ENCODE data around the gene KDM6A. TPM values are rescaled to one million over a fixed set of nuclear protein-coding genes. Genes with fewer than 3 reads are reported as not detected.

Gene KDM6A
- polyA plus RNA-seq, 1 donor (not counting 4 experiments of a cell fraction or from before 2014, with no cell fraction given): 64.2 TPM

DNA sequence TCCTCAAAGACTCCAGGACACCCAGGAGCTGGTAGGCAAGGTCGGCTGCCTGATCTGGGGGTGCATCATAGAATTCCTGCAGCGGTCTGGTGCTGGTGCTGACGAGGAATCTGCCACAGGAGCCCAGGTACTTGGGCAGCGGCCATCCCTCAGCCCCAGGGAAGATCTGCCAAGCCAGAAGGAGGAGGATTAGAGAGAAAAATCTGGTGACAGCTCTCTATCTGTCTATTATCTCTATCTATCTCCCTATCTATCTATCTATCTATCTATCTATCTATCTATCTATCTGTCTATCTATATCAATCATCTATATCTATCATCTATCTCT lies 281.0 kb downstream of the KDM6A start:
- dilution Hi-C loops (cut with MboI; ENCODE audit: extremely low pct_ligation_motif_present, low sequenced_read_pairs): no loop called here
- Histone ChIP-seq H3K27ac (ENCODE audit: control insufficient read depth, insufficient read depth, low read length) (no peak overlapping the region), H3K27me3 (ENCODE audit: control insufficient read depth, extremely low read depth, insufficient read depth, low read length) (peaks cover 11% of the 10 kb centered on the region), H3K9me1 (ENCODE audit: control insufficient read depth, extremely low read depth, insufficient read depth, low read length) (no peaks in the 10 kb centered on the region), H3K4me1 (ENCODE audit: control insufficient read depth, extremely low read depth, insufficient read depth, low read length) (no peaks in the 10 kb centered on the region), H3K4me2 (ENCODE audit: control insufficient read depth, extremely low read depth, insufficient read depth, low read depth, low read length) (no peak overlapping the region), H4K20me1 (ENCODE audit: control insufficient read depth, extremely low read depth, insufficient read depth, low read length) (no peaks in the 10 kb centered on the region), H3K9ac (ENCODE audit: control insufficient read depth, extremely low read depth, insufficient read depth, low read length) (no peak overlapping the region), H3K36me3 (ENCODE audit: control insufficient read depth in 2 of 2, extremely low read depth in 1 of 2, insufficient read depth in 2 of 2, low read length in 2 of 2) (no peaks in the 10 kb centered on the region), H3K79me2 (ENCODE audit: control insufficient read depth, insufficient read depth, low read length) (no peaks in the 10 kb centered on the region), H2AFZ (ENCODE audit: control insufficient read depth, low read length) (no peak overlapping the region), H3K9me3 (ENCODE audit: control insufficient read depth, low read depth, low read length) (no peaks in the 10 kb centered on the region), H3K4me3 (ENCODE audit: control insufficient read depth in 2 of 3, extremely low read depth in 1 of 3, insufficient read depth in 2 of 3, low read depth in 1 of 3, low read length in 3 of 3) (no peak overlapping the region)
- no peak for DNase-seq (ENCODE audit: low read depth, low spot score)
- TF ChIP-seq, protein P1, sequence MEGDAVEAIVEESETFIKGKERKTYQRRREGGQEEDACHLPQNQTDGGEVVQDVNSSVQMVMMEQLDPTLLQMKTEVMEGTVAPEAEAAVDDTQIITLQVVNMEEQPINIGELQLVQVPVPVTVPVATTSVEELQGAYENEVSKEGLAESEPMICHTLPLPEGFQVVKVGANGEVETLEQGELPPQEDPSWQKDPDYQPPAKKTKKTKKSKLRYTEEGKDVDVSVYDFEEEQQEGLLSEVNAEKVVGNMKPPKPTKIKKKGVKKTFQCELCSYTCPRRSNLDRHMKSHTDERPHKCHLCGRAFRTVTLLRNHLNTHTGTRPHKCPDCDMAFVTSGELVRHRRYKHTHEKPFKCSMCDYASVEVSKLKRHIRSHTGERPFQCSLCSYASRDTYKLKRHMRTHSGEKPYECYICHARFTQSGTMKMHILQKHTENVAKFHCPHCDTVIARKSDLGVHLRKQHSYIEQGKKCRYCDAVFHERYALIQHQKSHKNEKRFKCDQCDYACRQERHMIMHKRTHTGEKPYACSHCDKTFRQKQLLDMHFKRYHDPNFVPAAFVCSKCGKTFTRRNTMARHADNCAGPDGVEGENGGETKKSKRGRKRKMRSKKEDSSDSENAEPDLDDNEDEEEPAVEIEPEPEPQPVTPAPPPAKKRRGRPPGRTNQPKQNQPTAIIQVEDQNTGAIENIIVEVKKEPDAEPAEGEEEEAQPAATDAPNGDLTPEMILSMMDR (optimal IDR thresholded peaks at IDR 0.05 in 1 of 3, IDR thresholded peaks at IDR 0.05 in 1 of 3, conservative IDR thresholded peaks at IDR 0.05 in 1 of 3; ENCODE audit: extremely low read depth in 1 of 3, insufficient read depth in 2 of 3, low read length in 3 of 3): no peak
- TF ChIP-seq EZH2 (IDR thresholded peaks at IDR 0.05; ENCODE audit: low read length): no peak
- FAIRE-seq: no peak

DNA sequence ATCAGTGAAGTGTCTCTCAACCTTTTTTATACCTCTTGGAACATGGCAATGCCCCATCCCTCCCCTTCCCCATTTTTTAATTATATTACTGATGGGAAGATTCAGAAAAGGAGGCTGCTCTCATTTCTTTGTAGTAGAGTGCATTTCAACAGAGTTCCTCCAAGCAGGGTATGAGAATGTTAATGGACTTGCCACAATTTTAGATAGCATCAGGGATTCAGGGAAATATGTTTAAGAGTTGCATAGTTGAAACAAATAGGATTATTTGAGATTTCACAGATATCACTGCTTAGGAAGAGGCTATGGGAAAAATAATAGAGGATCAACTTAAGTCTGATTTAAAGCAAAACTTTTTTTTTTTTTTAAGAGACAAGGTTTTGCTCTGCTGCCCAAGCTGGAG lies 281.5 kb downstream of the KDM6A start:
- no peak overlapping the region for H3K4me2 ChIP-seq (ENCODE audit: control insufficient read depth, extremely low read depth, insufficient read depth, low read depth, low read length)
- H3K9ac ChIP-seq (ENCODE audit: control insufficient read depth, extremely low read depth, insufficient read depth, low read length): no peak overlapping the region
- H2AFZ ChIP-seq (ENCODE audit: control insufficient read depth, low read length): no peak overlapping the region
- dilution Hi-C loops (cut with MboI; ENCODE audit: extremely low pct_ligation_motif_present, low sequenced_read_pairs): no loop called here
- H3K27me3 ChIP-seq (ENCODE audit: control insufficient read depth, extremely low read depth, insufficient read depth, low read length): peaks cover 11% of the 10 kb centered on the region
- H3K27ac ChIP-seq (ENCODE audit: control insufficient read depth, insufficient read depth, low read length): no peak overlapping the region
- FAIRE-seq: no peak
- no peak overlapping the region for H3K4me3 ChIP-seq (ENCODE audit: control insufficient read depth in 2 of 3, extremely low read depth in 1 of 3, insufficient read depth in 2 of 3, low read depth in 1 of 3, low read length in 3 of 3)
- no peak for DNase-seq (ENCODE audit: low read depth, low spot score)
- H3K4me1 ChIP-seq (ENCODE audit: control insufficient read depth, extremely low read depth, insufficient read depth, low read length): no peaks in the 10 kb centered on the region
- H3K9me1 ChIP-seq (ENCODE audit: control insufficient read depth, extremely low read depth, insufficient read depth, low read length): no peaks in the 10 kb centered on the region
- no peaks in the 10 kb centered on the region for H4K20me1 ChIP-seq (ENCODE audit: control insufficient read depth, extremely low read depth, insufficient read depth, low read length)
- no peaks in the 10 kb centered on the region for H3K9me3 ChIP-seq (ENCODE audit: control insufficient read depth, low read depth, low read length)
- no peaks in the 10 kb centered on the region for H3K79me2 ChIP-seq (ENCODE audit: control insufficient read depth, insufficient read depth, low read length)
- H3K36me3 ChIP-seq (ENCODE audit: control insufficient read depth in 2 of 2, extremely low read depth in 1 of 2, insufficient read depth in 2 of 2, low read length in 2 of 2): no peaks in the 10 kb centered on the region
- TF ChIP-seq, protein P1 (optimal IDR thresholded peaks at IDR 0.05 in 1 of 3, IDR thresholded peaks at IDR 0.05 in 1 of 3, conservative IDR thresholded peaks at IDR 0.05 in 1 of 3; ENCODE audit: extremely low read depth in 1 of 3, insufficient read depth in 2 of 3, low read length in 3 of 3): no peak
- no peak for TF ChIP-seq EZH2 (IDR thresholded peaks at IDR 0.05; ENCODE audit: low read length)
